Measurements from ENCODE around the gene OR10A3. TPM values are rescaled to one million over a fixed set of nuclear protein-coding genes. Genes with fewer than 3 reads are reported as not detected.

Gene OR10A3
- total and polyA plus RNA-seq, 2 experiments from 2014 or later: 0.28 to 0.65 TPM

GRCh38 chr11:7931168-7931567 is 10.3 kb downstream of the OR10A3 start, which contains the start of gene OR10A6:
Gene OR10A6 (minus strand): TSS chr11:7931268. CDS start chr11:7928662, 2,606 bp downstream.
- no peaks in the 10 kb centered on the region for H3K4me1 ChIP-seq (ENCODE audit: insufficient read depth)
- H3K79me2 ChIP-seq (ENCODE audit: insufficient read depth): no peaks in the 10 kb centered on the region
- in situ Hi-C loops (cut with MboI): no loop called here
- H3K4me2 ChIP-seq (ENCODE audit: unreplicated experiment): no peak within 1 kb of the TSS
- H3F3A ChIP-seq (ENCODE audit: insufficient read depth): peaks cover 11% of the 10 kb centered on the region; the same call in 1 of the 2 replicates
- H4K20me1 ChIP-seq (ENCODE audit: insufficient read depth): no peaks in the 10 kb centered on the region
- DNase-seq: no peak
- WGBS, 2 experiments (ENCODE audit: low coverage in 1 of 2, low lambda C conversion rate in 2 of 2, missing lambda C conversion rate in 2 of 2): 22 to 24% methylated on average over 4 of the region's 4 CpGs
- H3K27me3 ChIP-seq (replicated peaks; ENCODE audit: insufficient read depth): no peaks in the 10 kb centered on the region
- H3K27ac ChIP-seq: no peak within 1 kb of the TSS
- H3K4me3 ChIP-seq: no peak within 1 kb of the TSS
- H3K9ac ChIP-seq: no peak within 1 kb of the TSS
- no peaks in the 10 kb centered on the region for H3K9me3 ChIP-seq (ENCODE audit: low read depth)
- no peaks in the 10 kb centered on the region for H3K9me2 ChIP-seq (ENCODE audit: insufficient read depth)
- no peak within 1 kb of the TSS for H2AFZ ChIP-seq
- no peak for TF ChIP-seq EZH2phosphoT487 (IDR thresholded peaks at IDR 0.05; ENCODE audit: insufficient read depth, low read depth)
- TF ChIP-seq EZH2 (IDR thresholded peaks at IDR 0.05; ENCODE audit: insufficient read depth, poor library complexity, severe bottlenecking): no peak
- H3K36me3 ChIP-seq (ENCODE audit: low read depth): no peaks in the 10 kb centered on the region

GRCh38 chr11:7927635-7928034 is 13.9 kb downstream of the OR10A3 start:
- no peak overlapping the region for H3K27ac ChIP-seq
- WGBS, 2 experiments (ENCODE audit: low coverage in 1 of 2, low lambda C conversion rate in 2 of 2, missing lambda C conversion rate in 2 of 2): 56 to 65% methylated on average over 6 of the region's 6 CpGs
- no peaks in the 10 kb centered on the region for H3K79me2 ChIP-seq (ENCODE audit: insufficient read depth)
- no peak overlapping the region for H3K4me2 ChIP-seq (ENCODE audit: unreplicated experiment)
- no peaks in the 10 kb centered on the region for H4K20me1 ChIP-seq (ENCODE audit: insufficient read depth)
- no peak overlapping the region for H3K9ac ChIP-seq
- H3F3A ChIP-seq (ENCODE audit: insufficient read depth): peaks cover 11% of the 10 kb centered on the region; the same call in 1 of the 2 replicates
- no peaks in the 10 kb centered on the region for H3K4me1 ChIP-seq (ENCODE audit: insufficient read depth)
- in situ Hi-C loops (cut with MboI): no loop called here
- no peaks in the 10 kb centered on the region for H3K9me3 ChIP-seq (ENCODE audit: low read depth)
- no peaks in the 10 kb centered on the region for H3K9me2 ChIP-seq (ENCODE audit: insufficient read depth)
- H2AFZ ChIP-seq: no peak overlapping the region
- no peak overlapping the region for H3K4me3 ChIP-seq
- peak; percentile 51 for DNase-seq
- TF ChIP-seq EZH2 (IDR thresholded peaks at IDR 0.05; ENCODE audit: insufficient read depth, poor library complexity, severe bottlenecking) (no peak), EZH2phosphoT487 (IDR thresholded peaks at IDR 0.05; ENCODE audit: insufficient read depth, low read depth) (no peak)
- no peaks in the 10 kb centered on the region for H3K27me3 ChIP-seq (replicated peaks; ENCODE audit: insufficient read depth)
- no peaks in the 10 kb centered on the region for H3K36me3 ChIP-seq (ENCODE audit: low read depth)

GRCh38 chr11:7924536-7924935 is 17.0 kb downstream of the OR10A3 start:
- H3K27me3 ChIP-seq (replicated peaks; ENCODE audit: insufficient read depth): no peaks in the 10 kb centered on the region
- H3K9me3 ChIP-seq (ENCODE audit: low read depth): no peaks in the 10 kb centered on the region
- TF ChIP-seq EZH2 (IDR thresholded peaks at IDR 0.05; ENCODE audit: insufficient read depth, poor library complexity, severe bottlenecking): no peak
- no peak for TF ChIP-seq EZH2phosphoT487 (IDR thresholded peaks at IDR 0.05; ENCODE audit: insufficient read depth, low read depth)
- no peaks in the 10 kb centered on the region for H3K4me1 ChIP-seq (ENCODE audit: insufficient read depth)
- peaks cover 11% of the 10 kb centered on the region; the same call in 1 of the 2 replicates for H3F3A ChIP-seq (ENCODE audit: insufficient read depth)
- no peaks in the 10 kb centered on the region for H3K36me3 ChIP-seq (ENCODE audit: low read depth)
- WGBS, 2 experiments (ENCODE audit: low coverage in 1 of 2, low lambda C conversion rate in 2 of 2, missing lambda C conversion rate in 2 of 2): 84 to 91% methylated on average over 2 of the region's 2 CpGs
- H3K4me3 ChIP-seq: no peak overlapping the region
- DNase-seq: no peak
- no peak overlapping the region for H3K4me2 ChIP-seq (ENCODE audit: unreplicated experiment)
- in situ Hi-C loops (cut with MboI): no loop called here
- H3K9me2 ChIP-seq (ENCODE audit: insufficient read depth): no peaks in the 10 kb centered on the region
- H3K79me2 ChIP-seq (ENCODE audit: insufficient read depth): no peaks in the 10 kb centered on the region
- no peak overlapping the region for H3K27ac ChIP-seq
- H2AFZ ChIP-seq: no peak overlapping the region
- no peaks in the 10 kb centered on the region for H4K20me1 ChIP-seq (ENCODE audit: insufficient read depth)
- no peak overlapping the region for H3K9ac ChIP-seq

DNA sequence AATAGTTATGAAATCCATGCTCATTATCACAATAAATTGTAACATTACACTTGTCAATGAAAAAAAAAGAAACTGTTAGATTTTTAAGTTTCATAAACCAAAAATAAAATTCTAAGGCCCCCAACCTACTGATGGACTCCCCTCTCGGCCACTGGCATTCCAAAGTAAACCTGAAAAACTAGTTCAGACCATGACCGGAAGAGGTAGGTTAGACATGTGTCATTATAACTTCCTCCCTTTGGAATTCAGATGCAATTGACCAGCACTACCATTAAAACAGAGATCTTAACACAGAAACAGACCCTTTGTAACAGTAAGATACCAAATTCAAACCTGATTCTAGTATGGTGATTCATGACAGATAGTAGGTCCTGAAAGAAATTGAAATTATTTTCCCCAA is 23.4 kb downstream of the OR10A3 start:
- no peaks in the 10 kb centered on the region for H3K9me2 ChIP-seq (ENCODE audit: insufficient read depth)
- H3K27ac ChIP-seq: no peak overlapping the region
- no peaks in the 10 kb centered on the region for H3K27me3 ChIP-seq (replicated peaks; ENCODE audit: insufficient read depth)
- DNase-seq: no peak
- no peak overlapping the region for H3K4me2 ChIP-seq (ENCODE audit: unreplicated experiment)
- H3K36me3 ChIP-seq (ENCODE audit: low read depth): no peaks in the 10 kb centered on the region
- no peaks in the 10 kb centered on the region for H3K79me2 ChIP-seq (ENCODE audit: insufficient read depth)
- in situ Hi-C loops (cut with MboI): no loop called here
- H3K4me3 ChIP-seq: no peak overlapping the region
- no peaks in the 10 kb centered on the region for H3F3A ChIP-seq (ENCODE audit: insufficient read depth)
- H2AFZ ChIP-seq: no peak overlapping the region
- no peak overlapping the region for H3K9ac ChIP-seq
- no peaks in the 10 kb centered on the region for H3K4me1 ChIP-seq (ENCODE audit: insufficient read depth)
- WGBS, 2 experiments (ENCODE audit: low coverage in 1 of 2, low lambda C conversion rate in 2 of 2, missing lambda C conversion rate in 2 of 2): 70 to 76% methylated on average over 2 of the region's 2 CpGs
- TF ChIP-seq EZH2phosphoT487 (IDR thresholded peaks at IDR 0.05; ENCODE audit: insufficient read depth, low read depth) (no peak), EZH2 (IDR thresholded peaks at IDR 0.05; ENCODE audit: insufficient read depth, poor library complexity, severe bottlenecking) (no peak)
- no peaks in the 10 kb centered on the region for H3K9me3 ChIP-seq (ENCODE audit: low read depth)
- no peaks in the 10 kb centered on the region for H4K20me1 ChIP-seq (ENCODE audit: insufficient read depth)

- Histone ChIP-seq H4K20me1 (ENCODE audit: insufficient read depth) (no peaks in the 10 kb centered on the region), H3K36me3 (ENCODE audit: low read depth) (no peaks in the 10 kb centered on the region), H3K4me1 (ENCODE audit: insufficient read depth) (peaks cover 38% of the 10 kb centered on the region), H3K4me2 (ENCODE audit: unreplicated experiment) (peak overlapping the region; percentile 8), H3K27ac (no peak overlapping the region), H3K4me3 (no peak overlapping the region), H3K27me3 (replicated peaks; ENCODE audit: insufficient read depth) (no peaks in the 10 kb centered on the region), H3K9me2 (ENCODE audit: insufficient read depth) (0 out of 2 replicates have a peak, but pooled peaks cover 7% of the 10 kb centered on the region), H2AFZ (no peak overlapping the region), H3K79me2 (ENCODE audit: insufficient read depth) (no peaks in the 10 kb centered on the region), H3F3A (ENCODE audit: insufficient read depth) (peaks cover 20% of the 10 kb centered on the region; the same call in 1 of the 2 replicates), H3K9me3 (ENCODE audit: low read depth) (no peaks in the 10 kb centered on the region), H3K9ac (no peak overlapping the region)
- DNase-seq: no peak
- in situ Hi-C loops (cut with MboI): no loop called here
- TF ChIP-seq EZH2 (IDR thresholded peaks at IDR 0.05; ENCODE audit: insufficient read depth, poor library complexity, severe bottlenecking) (no peak), EZH2phosphoT487 (IDR thresholded peaks at IDR 0.05; ENCODE audit: insufficient read depth, low read depth) (no peak)
Observed at GRCh38 chr11:7911011-7911410, 30.5 kb downstream of the OR10A3 start.

Measured in GM23248 (cell line).